HFF-Myc (cell line): ENCODE measurements around the gene GALNT16.

ENCODE experiments used
- DNase-seq: peaks from one replicate; pipeline ENCODE4 v3.0.0-alpha.2; 2011; ENCODE audit warnings: low read depth; ENCODE audit errors: extremely low read depth
- H3K4me3 ChIP-seq: replicated peaks from 2 replicates; pipeline ENCODE4 v1.5.1; 2011; ENCODE audit warnings: low read depth, mild to moderate bottlenecking, control low read depth, low read length
- CTCF ChIP-seq: IDR thresholded peaks from 2 replicates; pipeline ENCODE4 v1.5.1; 2012; ENCODE audit warnings: mild to moderate bottlenecking, low read depth, low read length, control low read depth; ENCODE audit errors: missing control alignments

Gene GALNT16

GRCh38 chr14:69332782-69333395, 72.9 kb downstream of the GALNT16 start:
- DNase-seq, result no peak
- TF ChIP-seq CTCF, result no peak
- no peak overlapping the region for H3K4me3 ChIP-seq

- no peak overlapping the region for H3K4me3 ChIP-seq
- no peak for TF ChIP-seq CTCF
- no peak for DNase-seq
Measured at GRCh38 chr14:69333791-69334337, 73.9 kb downstream of the GALNT16 start.

GRCh38 chr14:69334576-69334975, 74.6 kb downstream of the GALNT16 start:
- no peak for TF ChIP-seq CTCF
- no peak for DNase-seq
- no peak overlapping the region for H3K4me3 ChIP-seq

- no peak overlapping the region for H3K4me3 ChIP-seq
- DNase-seq, result no peak
- no peak for TF ChIP-seq CTCF
Measured at GRCh38 chr14:69335371-69335771, 75.4 kb downstream of the GALNT16 start.

- TF ChIP-seq CTCF, result no peak
- DNase-seq, result no peak
- H3K4me3 ChIP-seq, result no peak overlapping the region
Measured at GRCh38 chr14:69337984-69338383, 78.0 kb downstream of the GALNT16 start.

- DNase-seq, result no peak
- no peak overlapping the region for H3K4me3 ChIP-seq
- TF ChIP-seq CTCF, result no peak
Measured at GRCh38 chr14:69339426-69339825, 79.5 kb downstream of the GALNT16 start.
